Effector memory CD4-positive, alpha-beta T cell (primary cell): Measurements from ENCODE around the gene KRTAP1-4.
"Not testable (repeated sequence)": the region's sequence is repeated elsewhere in the genome, so short reads cannot be mapped to it uniquely, and the experiment has no call there.

Experiments
- DNase-seq, 3 donors: peaks; one replicate each; pipeline ENCODE4 v3.0.0-alpha.2; 2020
- H3K27ac ChIP-seq: 2 replicates; pipeline ENCODE4 v1.7.0; 2013; ENCODE audit warnings: mild to moderate bottlenecking, low read length, moderate library complexity; ENCODE audit not compliant: insufficient read depth, poor library complexity, severe bottlenecking
- H3K27me3 ChIP-seq: replicated peaks from 2 replicates; pipeline ENCODE4 v1.7.0; 2013; ENCODE audit warnings: mild to moderate bottlenecking, low read length; ENCODE audit not compliant: insufficient read depth, control insufficient read depth, poor library complexity, severe bottlenecking
- H3K36me3 ChIP-seq: 2 replicates; pipeline ENCODE4 v1.7.0; 2013; ENCODE audit warnings: mild to moderate bottlenecking, low read length, moderate library complexity; ENCODE audit not compliant: control insufficient read depth, insufficient read depth
- H3K4me1 ChIP-seq: 2 replicates; pipeline ENCODE4 v1.7.0; 2013; ENCODE audit warnings: low read length, mild to moderate bottlenecking; ENCODE audit not compliant: control insufficient read depth, insufficient read depth, poor library complexity, severe bottlenecking
- H3K4me3 ChIP-seq: 2 replicates; pipeline ENCODE4 v1.7.0; 2013; ENCODE audit warnings: low read length, low read depth, mild to moderate bottlenecking; ENCODE audit not compliant: insufficient read depth, poor library complexity, severe bottlenecking
- H3K9me3 ChIP-seq: 2 replicates; pipeline ENCODE4 v1.7.0; 2013; ENCODE audit warnings: mild to moderate bottlenecking, low read length, moderate library complexity; ENCODE audit not compliant: control insufficient read depth

Gene KRTAP1-4

DNA sequence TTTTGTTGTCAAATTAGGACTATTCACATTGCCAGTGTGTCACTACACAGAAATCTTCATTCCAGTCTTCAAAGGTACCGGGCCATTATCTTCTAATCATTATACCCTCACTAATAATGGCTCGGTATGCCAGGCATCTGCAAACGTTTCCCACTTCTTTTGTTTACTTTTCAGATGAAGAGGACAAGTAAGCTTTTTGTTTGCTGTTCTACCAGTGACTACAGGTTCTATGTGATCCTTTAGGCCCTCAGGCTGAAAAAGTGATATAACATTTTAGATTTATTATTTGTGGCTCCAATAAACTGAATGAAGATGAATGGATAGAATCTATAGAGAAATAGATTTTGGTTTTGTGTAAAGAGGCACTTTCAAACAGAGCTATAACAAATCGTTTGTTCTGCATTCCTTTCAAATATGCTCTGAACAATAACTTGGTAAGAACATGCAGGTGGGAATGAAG lies 20.7 kb downstream of the KRTAP1-4 start:
- H3K27me3 ChIP-seq = no peaks in the 10 kb centered on the region
- H3K4me1 ChIP-seq = no peaks in the 10 kb centered on the region
- no peaks in the 10 kb centered on the region for H3K9me3 ChIP-seq
- DNase-seq = no peak
- H3K4me3 ChIP-seq = no peak overlapping the region
- no peaks in the 10 kb centered on the region for H3K36me3 ChIP-seq
- H3K27ac ChIP-seq = no peak overlapping the region

DNA sequence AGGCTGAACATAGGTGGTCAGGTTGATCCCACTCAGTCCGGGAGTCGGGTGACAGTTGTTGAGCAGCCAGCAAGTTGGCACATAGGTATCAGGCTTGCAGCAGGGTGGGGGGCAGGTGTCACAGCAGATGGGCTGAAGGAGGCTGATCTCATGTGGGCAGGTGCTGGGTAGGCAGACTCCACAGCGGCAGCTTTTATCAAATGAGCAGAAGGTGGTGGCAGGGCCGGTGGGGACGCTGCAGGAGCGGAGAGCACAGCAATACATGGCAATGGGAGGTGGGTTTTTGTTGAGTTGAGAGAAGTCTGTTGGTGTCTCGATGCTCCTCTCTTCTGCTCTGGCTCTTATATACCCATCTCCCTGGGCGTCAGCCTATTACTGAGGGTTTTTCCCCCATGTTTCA lies 21.2 kb downstream of the KRTAP1-4 start, which contains the start of gene KRTAP3-1:
TSS of gene KRTAP3-1 (minus strand) at position 318 of the 400 bp plus-strand sequence. CDS start at position 264, 54 bp downstream.
- Histone ChIP-seq H3K4me3 (no peak within 1 kb of the TSS), H3K9me3 (no peaks in the 10 kb centered on the region), H3K27ac (no peak within 1 kb of the TSS), H3K4me1 (no peaks in the 10 kb centered on the region), H3K36me3 (no peaks in the 10 kb centered on the region), H3K27me3 (no peaks in the 10 kb centered on the region)
- DNase-seq = no peak

DNA sequence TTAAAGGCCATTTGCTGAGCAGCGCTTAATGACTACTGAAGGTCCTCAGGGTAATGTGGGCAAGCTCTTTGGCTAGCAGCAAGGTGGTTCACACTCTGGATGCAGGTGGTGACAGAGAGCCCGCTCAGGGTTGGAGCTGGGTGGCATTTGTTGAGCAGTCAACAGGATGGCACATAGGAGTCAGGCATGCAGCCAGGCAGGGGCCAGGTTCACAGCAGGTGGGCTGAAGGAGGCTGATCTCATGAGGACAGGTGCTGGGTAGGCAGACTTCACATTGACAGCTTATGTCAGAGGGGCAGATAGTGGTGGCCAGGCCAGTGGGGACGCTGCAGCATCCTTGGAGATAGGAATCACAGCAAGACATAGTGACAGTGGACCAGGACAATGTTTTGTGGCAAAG lies 25.6 kb downstream of the KRTAP1-4 start:
- Histone ChIP-seq H3K9me3 (no peaks in the 10 kb centered on the region), H3K27ac (no peak overlapping the region), H3K4me1 (no peaks in the 10 kb centered on the region), H3K27me3 (no peaks in the 10 kb centered on the region), H3K4me3 (no peak overlapping the region), H3K36me3 (no peaks in the 10 kb centered on the region)
- DNase-seq = no peak

DNA sequence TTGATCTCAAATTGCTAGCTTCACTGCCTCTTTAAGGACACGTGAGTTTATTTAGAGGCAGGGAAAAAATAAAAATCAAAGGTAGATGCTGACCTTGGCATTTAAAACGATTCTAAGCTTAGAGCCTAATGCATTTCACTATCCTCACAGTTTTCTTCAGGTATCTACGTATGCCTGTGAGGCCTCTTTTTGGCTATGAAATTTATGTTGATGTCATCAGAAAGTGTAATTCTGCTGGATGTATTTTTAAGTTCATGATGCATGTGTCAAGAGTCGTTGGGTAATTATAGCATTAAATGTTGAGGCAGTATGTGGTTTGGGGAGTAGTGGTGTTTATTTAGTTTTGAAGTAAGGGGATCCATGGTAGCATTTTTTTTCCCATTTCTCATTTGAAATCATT lies 26.1 kb downstream of the KRTAP1-4 start:
- H3K36me3 ChIP-seq = no peaks in the 10 kb centered on the region
- H3K27ac ChIP-seq = no peak overlapping the region
- no peak overlapping the region for H3K4me3 ChIP-seq
- no peaks in the 10 kb centered on the region for H3K4me1 ChIP-seq
- H3K27me3 ChIP-seq = no peaks in the 10 kb centered on the region
- no peaks in the 10 kb centered on the region for H3K9me3 ChIP-seq
- no peak for DNase-seq

GRCh38 chr17:41002814-41003213 lies 27.2 kb downstream of the KRTAP1-4 start:
- Histone ChIP-seq H3K9me3 (no peaks in the 10 kb centered on the region), H3K27me3 (peaks cover 3% of the 10 kb centered on the region), H3K27ac (no peak overlapping the region), H3K4me1 (no peaks in the 10 kb centered on the region), H3K4me3 (no peak overlapping the region), H3K36me3 (no peaks in the 10 kb centered on the region)
- DNase-seq = no peak

- no peak for DNase-seq
- no peaks in the 10 kb centered on the region for H3K4me1 ChIP-seq
Observed at GRCh38 chr17:41001795-41002194, 28.2 kb downstream of the KRTAP1-4 start.

DNA sequence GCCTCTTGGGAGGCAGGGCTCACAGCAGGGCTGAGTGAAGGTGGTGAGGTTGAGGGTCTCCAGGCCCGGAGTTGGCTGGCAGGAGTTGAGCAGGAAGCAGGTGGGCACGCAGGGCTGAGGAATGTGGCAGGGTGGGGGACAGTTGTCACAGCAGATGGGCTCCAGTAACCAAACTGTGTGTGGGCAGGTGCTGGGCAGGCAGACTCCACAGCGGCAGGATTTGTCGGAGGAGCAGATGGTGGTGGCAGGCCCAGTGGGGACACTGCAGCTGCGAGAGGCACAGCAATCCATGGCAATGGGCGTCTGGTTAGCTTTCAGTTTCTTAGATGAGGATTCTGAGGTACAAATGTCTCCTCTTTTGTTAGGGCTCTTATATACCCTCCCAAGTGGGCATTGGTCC lies 30.4 kb downstream of the KRTAP1-4 start, which contains the start of gene KRTAP3-2:
TSS of gene KRTAP3-2 (minus strand) at position 344 of the 400 bp plus-strand sequence. CDS start at position 291, 53 bp downstream.
- not testable (repeated sequence) for H3K36me3 ChIP-seq, DNase-seq, H3K9me3 ChIP-seq, H3K4me3 ChIP-seq, H3K27me3 ChIP-seq, H3K27ac ChIP-seq, H3K4me1 ChIP-seq

More at GRCh38 chr17:41001795-41002194, 28.2 kb downstream of the KRTAP1-4 start:
- Histone ChIP-seq H3K36me3 (no peaks in the 10 kb centered on the region), H3K27ac (no peak overlapping the region), H3K4me3 (no peak overlapping the region), H3K27me3 (peaks cover 3% of the 10 kb centered on the region), H3K9me3 (no peaks in the 10 kb centered on the region)

GRCh38 chr17:40997361-40997760 lies 32.6 kb downstream of the KRTAP1-4 start:
- Histone ChIP-seq H3K27me3 (peaks cover 3% of the 10 kb centered on the region), H3K36me3 (no peaks in the 10 kb centered on the region), H3K27ac (no peak overlapping the region), H3K4me3 (no peak overlapping the region), H3K4me1 (no peaks in the 10 kb centered on the region), H3K9me3 (no peaks in the 10 kb centered on the region)
- no peak for DNase-seq

DNA sequence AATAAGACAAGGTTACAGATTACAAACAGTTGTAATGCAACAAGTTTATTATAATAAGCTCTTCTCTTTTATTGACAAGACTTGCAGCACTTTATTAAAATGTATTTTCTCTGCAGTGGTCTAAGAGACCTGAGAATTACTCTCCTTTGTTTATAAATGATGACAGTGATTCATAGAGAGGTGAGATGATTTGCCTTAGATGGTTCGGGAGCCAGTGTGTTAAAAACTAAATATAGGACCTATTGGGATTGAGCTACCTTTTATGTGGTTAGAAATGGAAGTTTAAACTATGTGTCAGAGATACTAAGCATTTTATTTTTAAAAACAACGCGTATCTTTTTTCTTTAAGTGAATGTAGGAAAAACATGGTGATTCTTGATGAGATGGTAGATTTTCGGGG lies 33.2 kb downstream of the KRTAP1-4 start:
- Histone ChIP-seq H3K4me1 (no peaks in the 10 kb centered on the region), H3K27ac (no peak overlapping the region), H3K4me3 (no peak overlapping the region), H3K36me3 (no peaks in the 10 kb centered on the region), H3K9me3 (no peaks in the 10 kb centered on the region), H3K27me3 (peaks cover 3% of the 10 kb centered on the region)
- no peak for DNase-seq

- no peak for DNase-seq
Observed at GRCh38 chr17:40995116-40995515, 34.9 kb downstream of the KRTAP1-4 start.

More at GRCh38 chr17:40995116-40995515, 34.9 kb downstream of the KRTAP1-4 start:
- no peaks in the 10 kb centered on the region for H3K36me3 ChIP-seq
- H3K4me1 ChIP-seq = no peaks in the 10 kb centered on the region
- peaks cover 3% of the 10 kb centered on the region for H3K27me3 ChIP-seq
- H3K27ac ChIP-seq = no peak overlapping the region
- H3K4me3 ChIP-seq = no peak overlapping the region
- no peaks in the 10 kb centered on the region for H3K9me3 ChIP-seq
